ENCODE data around the gene LRP2.
"Not testable (repeated sequence)": the region's sequence is repeated elsewhere in the genome, so short reads cannot be mapped to it uniquely, and the experiment has no call there.

Gene LRP2

DNA sequence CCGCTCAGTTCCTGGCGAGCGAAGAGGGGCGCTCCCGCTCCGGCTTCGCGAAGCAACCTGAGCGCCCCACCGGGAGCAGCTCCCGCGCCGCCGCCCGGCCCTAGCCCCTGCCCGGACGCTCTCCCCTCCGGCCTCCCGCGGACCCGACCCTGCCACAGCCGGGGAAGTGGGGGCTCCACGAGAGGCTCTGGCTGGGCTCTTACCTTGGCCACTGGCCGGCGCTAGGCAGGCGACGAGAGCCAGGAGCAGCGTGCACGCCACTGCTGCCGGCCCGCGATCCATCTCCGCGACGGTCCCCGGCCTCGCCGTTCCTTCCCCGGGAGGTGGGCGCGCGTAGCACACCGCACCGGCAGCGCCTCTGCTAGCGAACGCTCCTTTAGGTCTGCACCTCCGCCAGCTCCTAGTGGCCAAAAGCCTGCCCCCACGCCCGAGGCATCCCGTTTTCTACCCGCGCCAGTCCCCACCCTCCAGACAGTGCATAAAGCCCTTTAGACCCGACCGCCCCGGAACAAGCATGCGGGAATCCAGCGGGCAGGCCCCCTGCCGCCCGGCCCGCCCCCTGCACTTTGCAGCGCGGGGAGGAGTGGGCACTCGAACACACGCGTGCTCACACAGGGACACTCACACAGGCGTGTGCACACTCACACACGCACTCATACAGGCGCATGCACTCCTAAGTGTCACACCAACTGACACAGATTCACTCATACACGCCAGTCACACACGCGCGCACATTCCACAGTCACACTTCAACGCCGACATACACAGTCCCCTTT is at the start of gene LRP2:
TSS of gene LRP2 (minus strand) at position 417 of the 776 bp plus-strand sequence. CDS start at position 282, 135 bp downstream.
- no peak for TF ChIP-seq Cebpa-rat (IDR thresholded peaks at IDR 0.05)
- Histone ChIP-seq H3K9me3 (replicated peaks in 1 of 11) (peaks cover 0 to 8% (median 0%) of the 10 kb centered on the region in 11 experiments; a peak in 4 of 22 replicates), H3K4me1 (peaks cover 24 to 35% (median 33%) of the 10 kb centered on the region in 10 experiments), H3K4me2 (peak within 1 kb of the TSS; percentile 79 to 100 (median 91)), H3K9ac (no peak within 1 kb of the TSS), H3K27me3 (peaks cover 50 to 76% (median 63%) of the 10 kb centered on the region in 11 experiments), H3K27ac (no peak within 1 kb of the TSS), H3K36me3 (no peaks in the 10 kb centered on the region), H3K4me3 (peak within 1 kb of the TSS; percentile 45 to 72 (median 60)), H4K20me1 (peaks cover 0 to 26% (median 8%) of the 10 kb centered on the region in 11 experiments; a peak in 7 of 22 replicates)

DNA sequence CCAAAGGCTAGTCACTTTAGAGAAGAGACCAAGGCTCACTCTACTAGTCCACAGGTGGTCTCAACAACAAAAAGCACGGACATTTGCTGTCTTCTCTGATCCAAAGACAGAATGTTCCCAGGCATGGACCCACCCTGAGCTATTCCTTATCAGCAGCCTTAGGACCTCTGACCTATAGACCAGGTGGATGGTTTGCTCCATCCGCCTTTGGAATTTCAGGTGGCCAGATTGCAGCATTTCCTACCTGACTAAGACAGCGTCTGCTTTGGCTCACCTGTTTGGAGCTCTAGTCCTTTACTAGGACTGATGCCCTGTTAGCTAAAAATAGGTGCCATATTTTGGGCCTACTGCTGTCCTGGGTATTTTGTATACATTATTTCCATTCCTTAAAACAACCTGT is 44.6 kb upstream of the LRP2 start:
- no peak overlapping the region for H3K9ac ChIP-seq
- H3K9me3 ChIP-seq (replicated peaks in 1 of 11): no peaks in the 10 kb centered on the region
- no peak overlapping the region for H3K27ac ChIP-seq
- no peaks in the 10 kb centered on the region for H4K20me1 ChIP-seq
- H3K27me3 ChIP-seq: no peaks in the 10 kb centered on the region
- no peaks in the 10 kb centered on the region for H3K4me1 ChIP-seq
- no peak overlapping the region for H3K4me3 ChIP-seq
- no peaks in the 10 kb centered on the region for H3K36me3 ChIP-seq
- no peak overlapping the region for H3K4me2 ChIP-seq
- no peak for TF ChIP-seq Cebpa-rat (IDR thresholded peaks at IDR 0.05)

DNA sequence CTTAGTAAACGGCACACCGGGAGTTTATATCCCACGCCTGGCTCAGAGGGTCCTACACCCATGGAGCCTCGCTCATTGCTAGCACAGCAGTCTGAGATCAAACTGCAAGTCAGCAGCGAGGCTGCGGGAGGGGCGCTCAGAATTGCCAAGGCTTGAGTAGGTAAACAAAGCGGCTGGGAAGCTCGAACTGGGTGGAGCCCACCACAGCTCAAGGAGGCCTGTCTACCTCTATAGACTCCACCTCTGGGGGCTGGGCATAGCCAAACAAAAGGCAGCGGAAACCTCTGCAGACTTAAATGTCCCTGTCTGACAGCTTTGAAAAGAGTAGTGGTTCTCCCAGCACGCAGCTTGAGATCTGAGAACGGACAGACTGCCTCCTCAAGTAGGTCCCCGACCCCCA is 37.2 kb upstream of the LRP2 start:
- not testable (repeated sequence) for H3K27ac ChIP-seq; H3K27me3 ChIP-seq; H3K4me1 ChIP-seq; H4K20me1 ChIP-seq; H3K4me3 ChIP-seq; H3K36me3 ChIP-seq; H3K4me2 ChIP-seq; H3K9me3 ChIP-seq (replicated peaks in 1 of 11); H3K9ac ChIP-seq

DNA sequence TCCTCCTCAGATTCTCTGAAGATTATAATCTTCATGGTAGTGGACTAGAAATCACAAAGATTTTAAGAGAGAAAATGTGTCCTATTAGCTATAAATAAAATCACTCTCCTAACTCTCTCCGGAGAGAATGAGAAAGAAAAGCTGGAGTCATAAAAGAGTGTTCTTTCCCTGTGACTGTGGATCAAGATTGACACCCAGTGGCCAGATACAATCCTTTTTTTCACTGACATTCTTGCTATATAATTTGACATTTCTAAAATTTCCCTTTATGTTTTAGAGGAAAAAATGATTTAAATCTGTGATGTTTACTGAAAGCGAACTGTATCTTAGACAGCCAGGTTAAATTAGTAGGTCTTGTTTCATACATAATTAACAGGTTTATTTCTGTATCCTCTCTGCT is 35.4 kb upstream of the LRP2 start:
- peaks cover 0 to 10% (median 0%) of the 10 kb centered on the region in 11 experiments; a peak in 8 of 22 replicates for H3K9me3 ChIP-seq (replicated peaks in 1 of 11)
- H4K20me1 ChIP-seq: no peaks in the 10 kb centered on the region
- peaks cover 0 to 5% (median 0%) of the 10 kb centered on the region in 10 experiments; a peak in 2 of 20 replicates for H3K4me1 ChIP-seq
- H3K4me3 ChIP-seq: no peak overlapping the region
- no peak for TF ChIP-seq Cebpa-rat (IDR thresholded peaks at IDR 0.05)
- no peak overlapping the region for H3K9ac ChIP-seq
- no peaks in the 10 kb centered on the region for H3K27me3 ChIP-seq
- H3K36me3 ChIP-seq: no peaks in the 10 kb centered on the region
- H3K27ac ChIP-seq: no peak overlapping the region
- H3K4me2 ChIP-seq: no peak overlapping the region

DNA sequence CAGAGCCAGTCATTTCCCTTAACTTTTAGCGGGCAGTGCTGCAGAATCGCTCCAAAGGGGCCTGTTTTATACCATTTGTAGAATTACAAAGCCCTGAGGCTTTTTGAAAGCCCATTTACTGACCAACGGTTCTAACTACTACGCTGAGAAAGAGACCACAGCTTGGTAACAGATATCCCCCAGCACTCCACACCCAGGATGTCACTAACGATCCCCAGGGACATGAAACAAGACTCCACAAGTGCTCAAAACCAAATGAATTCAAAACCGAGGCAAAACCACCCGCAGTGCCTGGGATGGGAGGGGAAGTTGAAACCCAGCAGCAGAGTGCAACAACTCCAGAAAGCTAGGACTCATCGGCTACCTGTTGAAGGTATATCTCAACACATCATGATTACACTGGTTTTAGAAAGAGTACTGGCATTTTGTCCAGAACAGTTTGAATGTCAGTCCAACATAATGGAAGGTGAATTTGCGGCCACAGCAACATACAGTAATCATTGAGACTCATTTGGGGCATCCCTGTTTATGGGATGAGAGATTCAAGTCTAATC is 33.6 kb upstream of the LRP2 start:
- H3K4me1 ChIP-seq: peaks cover 0 to 6% (median 0%) of the 10 kb centered on the region in 10 experiments; a peak in 2 of 20 replicates
- H3K36me3 ChIP-seq: no peaks in the 10 kb centered on the region
- no peaks in the 10 kb centered on the region for H4K20me1 ChIP-seq
- 0 out of 22 replicates have a peak overlapping the region, but pooled peaks of 2 of the 11 experiments have one; percentile 2 to 4 for H3K4me2 ChIP-seq
- TF ChIP-seq Cebpa-rat (IDR thresholded peaks at IDR 0.05): no peak
- H3K27me3 ChIP-seq: no peaks in the 10 kb centered on the region
- no peak overlapping the region for H3K4me3 ChIP-seq
- H3K27ac ChIP-seq: no peak overlapping the region
- no peak overlapping the region for H3K9ac ChIP-seq
- H3K9me3 ChIP-seq (replicated peaks in 1 of 11): peaks cover 0 to 10% (median 0%) of the 10 kb centered on the region in 11 experiments; a peak in 8 of 22 replicates

DNA sequence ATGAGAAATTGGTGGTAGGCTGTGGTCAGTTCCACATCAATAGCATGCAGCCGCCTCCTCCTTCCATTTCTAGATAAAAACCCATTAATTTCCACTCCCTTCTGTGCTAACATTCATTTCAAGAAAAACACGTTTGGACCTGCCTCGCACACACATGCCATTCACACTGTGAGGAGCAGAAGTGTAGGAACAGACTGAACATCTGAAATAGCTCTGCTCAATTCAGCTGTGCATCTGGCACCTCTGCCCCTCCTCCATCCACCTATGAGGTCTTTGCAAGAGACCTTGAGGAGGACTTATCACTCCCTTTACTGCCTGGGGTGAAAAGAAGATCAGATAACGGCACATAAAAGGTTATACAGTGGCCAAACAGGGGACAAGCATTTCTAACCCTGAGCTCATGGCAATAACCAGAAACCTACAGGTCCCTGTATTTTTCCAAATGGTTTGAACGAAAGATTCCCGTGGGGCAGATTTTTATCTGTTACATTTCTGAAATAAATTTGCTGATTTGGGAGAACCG is 30.8 kb upstream of the LRP2 start:
- Histone ChIP-seq H4K20me1 (no peaks in the 10 kb centered on the region), H3K9me3 (replicated peaks in 1 of 11) (no peaks in the 10 kb centered on the region), H3K4me3 (no peak overlapping the region), H3K27me3 (no peaks in the 10 kb centered on the region), H3K4me2 (peak overlapping the region in 2 of 11 experiments; percentile 14 to 15; a peak in 1 of 22 replicates), H3K36me3 (no peaks in the 10 kb centered on the region), H3K9ac (no peak overlapping the region), H3K27ac (no peak overlapping the region), H3K4me1 (peaks cover 0 to 6% (median 0%) of the 10 kb centered on the region in 10 experiments; a peak in 2 of 20 replicates)
- no peak for TF ChIP-seq Cebpa-rat (IDR thresholded peaks at IDR 0.05)

DNA sequence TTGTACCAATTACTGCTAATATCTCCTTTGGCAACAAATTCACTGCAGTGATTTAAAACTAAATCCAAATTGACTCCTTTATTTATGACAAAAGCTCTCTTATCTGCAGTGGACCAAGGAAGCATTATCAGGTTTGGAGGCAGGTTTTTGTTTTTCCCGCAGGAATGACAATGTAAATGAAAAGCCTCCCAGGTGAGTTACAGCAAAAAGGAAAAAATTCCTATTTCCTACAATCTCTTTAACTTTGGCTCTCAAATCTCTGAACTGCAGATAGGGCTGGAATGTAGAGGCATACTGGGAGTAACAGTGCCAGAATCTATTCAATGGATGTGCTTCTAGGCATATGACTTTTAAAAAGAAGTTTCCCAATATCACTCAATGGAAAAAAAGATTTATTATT is 28.9 kb upstream of the LRP2 start:
- Histone ChIP-seq H4K20me1 (no peaks in the 10 kb centered on the region), H3K27me3 (no peaks in the 10 kb centered on the region)

DNA sequence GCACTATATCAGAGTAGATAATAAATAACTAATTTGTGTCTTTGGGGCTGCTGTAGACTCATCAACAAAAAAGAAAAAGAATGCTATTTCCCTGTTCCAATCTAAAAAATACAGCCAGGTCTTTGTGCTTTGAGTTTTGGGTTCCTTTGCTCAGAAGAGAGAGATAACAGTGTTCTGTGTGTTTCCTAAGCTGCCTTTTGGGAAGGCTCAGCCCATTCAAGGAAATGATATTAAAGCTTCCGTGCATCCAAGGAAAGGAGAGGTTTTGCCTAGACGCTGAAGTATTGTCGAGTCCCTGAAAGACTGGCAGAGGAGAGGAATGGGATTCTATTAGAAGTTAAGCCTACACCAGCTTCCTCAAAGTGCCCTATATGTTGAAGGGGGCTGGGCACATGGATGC is 25.8 kb upstream of the LRP2 start:
- Histone ChIP-seq H3K36me3 (no peaks in the 10 kb centered on the region), H3K27me3 (no peaks in the 10 kb centered on the region), H3K4me1 (peaks cover 0 to 7% (median 0%) of the 10 kb centered on the region in 10 experiments; a peak in 3 of 20 replicates), H3K9me3 (replicated peaks in 1 of 11) (peaks cover 0 to 4% (median 0%) of the 10 kb centered on the region in 11 experiments; a peak in 1 of 22 replicates), H3K27ac (no peak overlapping the region), H3K4me2 (no peak overlapping the region), H3K9ac (no peak overlapping the region), H4K20me1 (no peaks in the 10 kb centered on the region), H3K4me3 (no peak overlapping the region)
- no peak for TF ChIP-seq Cebpa-rat (IDR thresholded peaks at IDR 0.05)

More for the DNA sequence above, 28.9 kb upstream of the LRP2 start:
- Histone ChIP-seq H3K36me3 (no peaks in the 10 kb centered on the region), H3K27ac (no peak overlapping the region), H3K4me1 (peaks cover 0 to 8% (median 0%) of the 10 kb centered on the region in 10 experiments; a peak in 3 of 20 replicates), H3K4me2 (no peak overlapping the region), H3K9ac (no peak overlapping the region), H3K4me3 (no peak overlapping the region), H3K9me3 (replicated peaks in 1 of 11) (no peaks in the 10 kb centered on the region)
- no peak for TF ChIP-seq Cebpa-rat (IDR thresholded peaks at IDR 0.05)

DNA sequence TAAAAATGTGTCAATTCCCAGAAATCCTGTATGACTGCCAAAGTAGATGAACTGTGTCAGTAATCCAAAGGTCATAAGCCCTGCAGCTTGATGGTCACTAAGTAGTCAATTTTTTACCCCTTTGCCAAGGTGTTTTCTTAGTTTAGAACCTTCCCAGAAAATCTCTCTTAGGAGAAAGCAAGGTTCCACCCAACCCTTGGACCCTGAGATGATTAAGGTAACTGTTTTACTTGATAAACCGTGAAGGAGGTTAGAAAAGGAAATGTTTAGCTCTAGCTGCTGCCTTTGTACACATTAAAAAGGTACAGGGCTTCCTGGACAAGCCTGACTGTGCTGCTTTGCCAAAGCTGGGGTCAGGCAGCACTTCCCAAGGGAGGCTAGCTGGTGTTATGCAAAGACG is 24.4 kb upstream of the LRP2 start:
- Histone ChIP-seq H3K9ac (no peak overlapping the region), H3K27me3 (no peaks in the 10 kb centered on the region), H3K4me1 (peaks cover 0 to 5% (median 0%) of the 10 kb centered on the region in 10 experiments; a peak in 2 of 20 replicates), H3K9me3 (replicated peaks in 1 of 11) (peaks cover 0 to 4% (median 0%) of the 10 kb centered on the region in 11 experiments; a peak in 1 of 22 replicates), H3K4me3 (no peak overlapping the region), H3K27ac (no peak overlapping the region), H4K20me1 (no peaks in the 10 kb centered on the region), H3K36me3 (no peaks in the 10 kb centered on the region), H3K4me2 (peak overlapping the region in 1 of 11 experiments; percentile 14; a peak in 1 of 22 replicates)
- TF ChIP-seq Cebpa-rat (IDR thresholded peaks at IDR 0.05): no peak

All from BLaER1 treated with 17β-estradiol and CSF1 and Interleukin-3, amounts not matched to agents 10 nM and 100 nM (cell line).